Measurements from ENCODE around the gene R3HDM4. TPM values are rescaled to one million over a fixed set of nuclear protein-coding genes. Genes with fewer than 3 reads are reported as not detected.
A peak's percentile ranks its signal among the peaks of the same experiment; 100 is the strongest.

The R3HDM4 gene
- total RNA-seq, 5 donors from 2014 or later (not counting 1 experiment from before 2014, with no cell fraction given) = 190 to 252 (median 220) TPM

GRCh38 chr19:931860-932647, 19.0 kb upstream of the R3HDM4 start:
- Mint-ChIP-seq H3K4me3 (peak overlapping the region in 2 of 3 donors; percentile 37 to 80), H3K4me1 (peaks cover 19 to 23% (median 23%) of the 10 kb centered on the region in 3 donors), H3K27me3 (no peaks in the 10 kb centered on the region), H3K9me3 (no peaks in the 10 kb centered on the region), H3K27ac (no peak overlapping the region), H3K36me3 (no peaks in the 10 kb centered on the region)
- DNase-seq = no peak
- WGBS (ENCODE audit: insufficient coverage) = 69% methylated on average over 24 of the region's 32 CpGs
- peaks cover 7 to 32% of the 10 kb centered on the region in 2 experiments for H3K4me1 ChIP-seq (ENCODE audit: control insufficient read depth in 1 of 2, extremely low read depth in 1 of 2, insufficient read depth in 2 of 2, low read length in 2 of 2)
- peak in 1 of 4 experiments; percentile 12 for ATAC-seq (replicated peaks in 1 of 4)
- ChIA-PET CTCF (no interaction called here), POLR2A (no interaction called here)
- H3K27me3 ChIP-seq (replicated peaks in 1 of 2; ENCODE audit: control insufficient read depth in 2 of 2, extremely low read depth in 1 of 2, insufficient read depth in 2 of 2, low read length in 1 of 2) = no peaks in the 10 kb centered on the region
- no peak overlapping the region for H3K27ac ChIP-seq (ENCODE audit: low read length)
- peak overlapping the region in 1 of 2 donors; percentile 41 for H3K4me3 ChIP-seq (ENCODE audit: control insufficient read depth in 1 of 2, extremely low read depth in 1 of 2, low read length in 1 of 2)
- no peaks in the 10 kb centered on the region for H3K9me3 ChIP-seq
- H3K36me3 ChIP-seq (ENCODE audit: control insufficient read depth in 2 of 2, extremely low read depth in 1 of 2, insufficient read depth in 1 of 2, low read length in 1 of 2) = no peaks in the 10 kb centered on the region

GRCh38 chr19:929891-930258, 16.9 kb upstream of the R3HDM4 start:
- H3K27me3 ChIP-seq (replicated peaks in 1 of 2; ENCODE audit: control insufficient read depth in 2 of 2, extremely low read depth in 1 of 2, insufficient read depth in 2 of 2, low read length in 1 of 2) = no peaks in the 10 kb centered on the region
- DNase-seq (no peak), ATAC-seq (replicated peaks in 1 of 4) (no peak)
- H3K36me3 ChIP-seq (ENCODE audit: control insufficient read depth in 2 of 2, extremely low read depth in 1 of 2, insufficient read depth in 1 of 2, low read length in 1 of 2) = no peaks in the 10 kb centered on the region
- peaks cover 7 to 43% of the 10 kb centered on the region in 2 experiments for H3K4me1 ChIP-seq (ENCODE audit: control insufficient read depth in 1 of 2, extremely low read depth in 1 of 2, insufficient read depth in 2 of 2, low read length in 2 of 2)
- peaks cover 16 to 19% (median 18%) of the 10 kb centered on the region in 3 donors for H3K4me1 Mint-ChIP-seq
- H3K9me3 ChIP-seq = no peaks in the 10 kb centered on the region
- no peaks in the 10 kb centered on the region for H3K36me3 Mint-ChIP-seq
- no peak overlapping the region for H3K27ac Mint-ChIP-seq
- H3K4me3 ChIP-seq (ENCODE audit: control insufficient read depth in 1 of 2, extremely low read depth in 1 of 2, low read length in 1 of 2) = no peak overlapping the region
- H3K4me3 Mint-ChIP-seq = no peak overlapping the region
- H3K27me3 Mint-ChIP-seq = no peaks in the 10 kb centered on the region
- no peaks in the 10 kb centered on the region for H3K9me3 Mint-ChIP-seq
- WGBS (ENCODE audit: insufficient coverage) = 100% methylated on average over 6 of the region's 6 CpGs
- POLR2A ChIA-PET = no interaction called here
- CTCF ChIA-PET = no interaction called here
- no peak overlapping the region for H3K27ac ChIP-seq (ENCODE audit: low read length)

- WGBS (ENCODE audit: insufficient coverage) = 94% methylated on average over 17 of the region's 51 CpGs
Measured at GRCh38 chr19:929203-929890, 16.3 kb upstream of the R3HDM4 start.

GRCh38 chr19:928471-929202, 15.6 kb upstream of the R3HDM4 start:
- DNase-seq = no peak
- ChIA-PET CTCF (no interaction called here), POLR2A (no interaction called here)
- H3K4me3 ChIP-seq (ENCODE audit: control insufficient read depth in 1 of 2, extremely low read depth in 1 of 2, low read length in 1 of 2) = no peak overlapping the region
- no peaks in the 10 kb centered on the region for H3K9me3 ChIP-seq
- peaks cover 19 to 21% (median 20%) of the 10 kb centered on the region in 3 donors for H3K4me1 Mint-ChIP-seq
- no peaks in the 10 kb centered on the region for H3K36me3 ChIP-seq (ENCODE audit: control insufficient read depth in 2 of 2, extremely low read depth in 1 of 2, insufficient read depth in 1 of 2, low read length in 1 of 2)
- H3K27me3 ChIP-seq (replicated peaks in 1 of 2; ENCODE audit: control insufficient read depth in 2 of 2, extremely low read depth in 1 of 2, insufficient read depth in 2 of 2, low read length in 1 of 2) = no peaks in the 10 kb centered on the region
- no peak overlapping the region for H3K27ac ChIP-seq (ENCODE audit: low read length)
- H3K36me3 Mint-ChIP-seq = no peaks in the 10 kb centered on the region
- H3K4me3 Mint-ChIP-seq = peak overlapping the region in 2 of 3 donors; percentile 9 to 78
- WGBS (ENCODE audit: insufficient coverage) = 92% methylated on average over 14 of the region's 18 CpGs
- no peaks in the 10 kb centered on the region for H3K9me3 Mint-ChIP-seq
- H3K4me1 ChIP-seq (ENCODE audit: control insufficient read depth in 1 of 2, extremely low read depth in 1 of 2, insufficient read depth in 2 of 2, low read length in 2 of 2) = peaks cover 7 to 54% of the 10 kb centered on the region in 2 experiments
- no peak overlapping the region for H3K27ac Mint-ChIP-seq
- no peak for ATAC-seq (replicated peaks in 1 of 4)
- no peaks in the 10 kb centered on the region for H3K27me3 Mint-ChIP-seq

More at GRCh38 chr19:929203-929890, 16.3 kb upstream of the R3HDM4 start:
- Mint-ChIP-seq H3K9me3 (no peaks in the 10 kb centered on the region), H3K36me3 (no peaks in the 10 kb centered on the region), H3K27ac (no peak overlapping the region), H3K4me1 (peaks cover 17 to 20% (median 19%) of the 10 kb centered on the region in 3 donors), H3K4me3 (no peak overlapping the region), H3K27me3 (no peaks in the 10 kb centered on the region)
- Histone ChIP-seq H3K27ac (ENCODE audit: low read length) (no peak overlapping the region), H3K27me3 (replicated peaks in 1 of 2; ENCODE audit: control insufficient read depth in 2 of 2, extremely low read depth in 1 of 2, insufficient read depth in 2 of 2, low read length in 1 of 2) (no peaks in the 10 kb centered on the region), H3K4me1 (ENCODE audit: control insufficient read depth in 1 of 2, extremely low read depth in 1 of 2, insufficient read depth in 2 of 2, low read length in 2 of 2) (peaks cover 7 to 48% of the 10 kb centered on the region in 2 experiments), H3K4me3 (ENCODE audit: control insufficient read depth in 1 of 2, extremely low read depth in 1 of 2, low read length in 1 of 2) (no peak overlapping the region), H3K9me3 (no peaks in the 10 kb centered on the region), H3K36me3 (ENCODE audit: control insufficient read depth in 2 of 2, extremely low read depth in 1 of 2, insufficient read depth in 1 of 2, low read length in 1 of 2) (no peaks in the 10 kb centered on the region)
- no peak for DNase-seq
- ATAC-seq (replicated peaks in 1 of 4) = no peak
- POLR2A ChIA-PET = no interaction called here
- CTCF ChIA-PET = no interaction called here

DNA sequence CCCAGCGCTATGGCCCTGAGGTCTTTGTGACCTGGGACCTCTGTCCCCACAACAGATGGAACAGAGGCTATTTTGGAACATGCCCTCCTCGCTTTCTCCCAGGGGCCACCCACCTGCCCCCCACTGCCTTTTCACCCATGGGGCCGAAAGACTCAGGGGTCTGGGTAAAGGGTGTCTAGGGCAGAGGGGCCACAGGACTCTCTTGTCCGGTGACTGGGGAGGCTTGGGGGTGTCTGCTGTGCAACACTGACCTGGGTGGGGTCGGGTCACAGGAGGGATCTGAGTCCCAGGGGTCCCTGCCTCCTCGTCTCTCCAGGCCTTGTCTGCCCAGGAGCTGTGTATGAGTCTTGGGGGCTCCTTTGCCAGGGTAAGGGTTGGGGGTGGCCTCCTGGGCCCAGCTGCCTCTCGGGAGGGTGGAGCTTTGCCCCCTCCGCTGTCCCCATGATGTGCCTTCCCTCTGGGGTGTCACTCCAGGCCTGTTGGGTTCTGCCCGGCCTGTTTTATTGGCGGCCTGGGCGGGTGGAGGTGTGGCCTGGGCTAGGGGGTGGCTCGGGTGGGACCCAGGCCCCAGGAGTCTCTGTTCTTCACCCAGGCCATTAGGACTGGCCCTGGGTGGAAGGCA, 14.9 kb upstream of the R3HDM4 start:
- Mint-ChIP-seq H3K9me3 (no peaks in the 10 kb centered on the region), H3K27ac (peak overlapping the region in 1 of 2 donors; percentile 16), H3K4me1 (peaks cover 17 to 19% (median 18%) of the 10 kb centered on the region in 3 donors), H3K36me3 (no peaks in the 10 kb centered on the region), H3K4me3 (peak overlapping the region; percentile 13 to 78 (median 49)), H3K27me3 (no peaks in the 10 kb centered on the region)
- H3K27me3 ChIP-seq (replicated peaks in 1 of 2; ENCODE audit: control insufficient read depth in 2 of 2, extremely low read depth in 1 of 2, insufficient read depth in 2 of 2, low read length in 1 of 2) = no peaks in the 10 kb centered on the region
- H3K4me1 ChIP-seq (ENCODE audit: control insufficient read depth in 1 of 2, extremely low read depth in 1 of 2, insufficient read depth in 2 of 2, low read length in 2 of 2) = peaks cover 7 to 49% of the 10 kb centered on the region in 2 experiments
- ChIA-PET POLR2A (no interaction called here), CTCF (no interaction called here)
- DNase-seq (no peak), ATAC-seq (replicated peaks in 1 of 4) (no peak)
- no peak overlapping the region for H3K4me3 ChIP-seq (ENCODE audit: control insufficient read depth in 1 of 2, extremely low read depth in 1 of 2, low read length in 1 of 2)
- H3K9me3 ChIP-seq = no peaks in the 10 kb centered on the region
- H3K36me3 ChIP-seq (ENCODE audit: control insufficient read depth in 2 of 2, extremely low read depth in 1 of 2, insufficient read depth in 1 of 2, low read length in 1 of 2) = no peaks in the 10 kb centered on the region
- 98% methylated on average over 6 of the region's 12 CpGs for WGBS (ENCODE audit: insufficient coverage)
- no peak overlapping the region for H3K27ac ChIP-seq (ENCODE audit: low read length)

- Mint-ChIP-seq H3K4me3 (peak overlapping the region in 2 of 3 donors; percentile 49 to 78), H3K27ac (no peak overlapping the region), H3K27me3 (no peaks in the 10 kb centered on the region), H3K9me3 (no peaks in the 10 kb centered on the region), H3K4me1 (peaks cover 11 to 16% (median 15%) of the 10 kb centered on the region in 3 donors), H3K36me3 (no peaks in the 10 kb centered on the region)
- ATAC-seq (replicated peaks in 1 of 4) (no peak), DNase-seq (no peak)
- POLR2A ChIA-PET = no interaction called here
- no peak overlapping the region for H3K4me3 ChIP-seq (ENCODE audit: control insufficient read depth in 1 of 2, extremely low read depth in 1 of 2, low read length in 1 of 2)
- CTCF ChIA-PET = no interaction called here
- WGBS (ENCODE audit: insufficient coverage) = no CpG with 5 or more reads among the region's 15 CpGs
- no peaks in the 10 kb centered on the region for H3K36me3 ChIP-seq (ENCODE audit: control insufficient read depth in 2 of 2, extremely low read depth in 1 of 2, insufficient read depth in 1 of 2, low read length in 1 of 2)
- no peak overlapping the region for H3K27ac ChIP-seq (ENCODE audit: low read length)
- peaks cover 5 to 44% of the 10 kb centered on the region in 2 experiments for H3K4me1 ChIP-seq (ENCODE audit: control insufficient read depth in 1 of 2, extremely low read depth in 1 of 2, insufficient read depth in 2 of 2, low read length in 2 of 2)
- H3K27me3 ChIP-seq (replicated peaks in 1 of 2; ENCODE audit: control insufficient read depth in 2 of 2, extremely low read depth in 1 of 2, insufficient read depth in 2 of 2, low read length in 1 of 2) = no peaks in the 10 kb centered on the region
- no peaks in the 10 kb centered on the region for H3K9me3 ChIP-seq
Measured at GRCh38 chr19:927351-927779, 14.3 kb upstream of the R3HDM4 start.

Data from T-cell (primary cell).